Measurements from ENCODE around the gene ARL6IP5.

Gene ARL6IP5, protein sequence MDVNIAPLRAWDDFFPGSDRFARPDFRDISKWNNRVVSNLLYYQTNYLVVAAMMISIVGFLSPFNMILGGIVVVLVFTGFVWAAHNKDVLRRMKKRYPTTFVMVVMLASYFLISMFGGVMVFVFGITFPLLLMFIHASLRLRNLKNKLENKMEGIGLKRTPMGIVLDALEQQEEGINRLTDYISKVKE

DNA sequence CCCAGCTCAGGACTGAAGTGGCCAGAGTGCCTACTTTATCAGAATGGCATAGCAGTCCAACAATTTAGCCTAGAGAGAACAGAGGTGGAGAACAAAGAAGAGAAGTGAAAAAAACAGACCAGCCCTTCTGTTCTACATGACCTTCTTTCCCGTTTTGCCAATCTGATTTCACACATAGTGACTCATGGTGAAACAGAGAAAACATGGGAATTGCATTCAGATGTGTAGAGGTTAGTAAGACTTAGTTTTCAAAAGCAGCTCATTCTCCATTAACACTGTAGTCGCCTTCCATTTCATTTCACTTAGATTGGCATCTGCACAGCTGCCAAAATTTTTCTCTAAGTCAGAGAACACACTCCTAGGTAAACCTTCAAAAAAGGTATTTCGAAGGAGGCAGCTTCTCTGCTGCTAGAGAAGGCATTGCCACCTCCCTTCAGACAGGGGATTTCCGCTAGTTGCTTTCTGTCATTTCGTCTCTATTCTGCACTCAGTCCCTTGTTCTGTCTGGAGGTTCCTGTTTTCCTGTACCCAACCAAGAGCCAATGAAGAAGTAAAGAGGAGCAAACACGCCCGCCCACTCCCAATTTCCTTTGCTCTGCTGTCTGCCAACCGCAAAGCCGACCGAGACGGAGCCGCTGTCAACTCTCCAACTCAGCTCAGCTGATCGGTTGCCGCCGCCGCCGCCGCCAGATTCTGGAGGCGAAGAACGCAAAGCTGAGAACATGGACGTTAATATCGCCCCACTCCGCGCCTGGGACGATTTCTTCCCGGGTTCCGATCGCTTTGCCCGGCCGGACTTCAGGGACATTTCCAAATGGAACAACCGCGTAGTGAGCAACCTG lies at the start of gene ARL6IP5:
Gene ARL6IP5 (plus strand): TSS at position 612 of the 842 bp plus-strand sequence. CDS start 111 bp downstream, at position 723.
- TF ChIP-seq, protein P1, sequence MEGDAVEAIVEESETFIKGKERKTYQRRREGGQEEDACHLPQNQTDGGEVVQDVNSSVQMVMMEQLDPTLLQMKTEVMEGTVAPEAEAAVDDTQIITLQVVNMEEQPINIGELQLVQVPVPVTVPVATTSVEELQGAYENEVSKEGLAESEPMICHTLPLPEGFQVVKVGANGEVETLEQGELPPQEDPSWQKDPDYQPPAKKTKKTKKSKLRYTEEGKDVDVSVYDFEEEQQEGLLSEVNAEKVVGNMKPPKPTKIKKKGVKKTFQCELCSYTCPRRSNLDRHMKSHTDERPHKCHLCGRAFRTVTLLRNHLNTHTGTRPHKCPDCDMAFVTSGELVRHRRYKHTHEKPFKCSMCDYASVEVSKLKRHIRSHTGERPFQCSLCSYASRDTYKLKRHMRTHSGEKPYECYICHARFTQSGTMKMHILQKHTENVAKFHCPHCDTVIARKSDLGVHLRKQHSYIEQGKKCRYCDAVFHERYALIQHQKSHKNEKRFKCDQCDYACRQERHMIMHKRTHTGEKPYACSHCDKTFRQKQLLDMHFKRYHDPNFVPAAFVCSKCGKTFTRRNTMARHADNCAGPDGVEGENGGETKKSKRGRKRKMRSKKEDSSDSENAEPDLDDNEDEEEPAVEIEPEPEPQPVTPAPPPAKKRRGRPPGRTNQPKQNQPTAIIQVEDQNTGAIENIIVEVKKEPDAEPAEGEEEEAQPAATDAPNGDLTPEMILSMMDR (IDR thresholded peaks at IDR 0.05; ENCODE audit: low read depth, low read length) = no peak
- peak within 1 kb of the TSS; percentile 75 to 85 for H3K4me3 ChIP-seq (replicated peaks in 1 of 2; ENCODE audit: low read depth in 2 of 2, low read length in 2 of 2)
- DNase-seq (ENCODE audit: low read depth in 2 of 2) = peak; percentile 94 to 96

DNA sequence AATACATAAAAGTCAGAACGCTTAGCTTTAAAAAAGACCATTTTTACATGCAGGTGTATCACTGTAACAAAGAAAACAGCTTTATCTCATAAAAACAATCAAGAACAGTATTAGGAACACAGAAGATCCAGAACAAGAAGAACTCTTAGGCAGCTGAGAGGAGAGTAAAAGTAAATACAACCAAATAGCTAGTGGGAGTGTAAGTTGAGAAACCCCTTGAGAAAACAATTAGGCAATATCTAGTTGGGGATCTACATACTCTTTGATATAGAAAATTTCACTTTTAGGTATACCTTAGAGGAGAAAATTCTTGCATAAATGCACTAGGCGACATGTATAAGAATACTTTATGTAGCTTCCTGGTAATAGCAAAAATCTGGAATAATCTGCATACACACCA lies 40.1 kb upstream of the ARL6IP5 start:
- H3K4me3 ChIP-seq (replicated peaks in 1 of 2; ENCODE audit: low read depth in 2 of 2, low read length in 2 of 2) = no peak overlapping the region
- peak in 1 of 2 donors; percentile 12 for DNase-seq (ENCODE audit: low read depth in 2 of 2)
- TF ChIP-seq, protein P1 (IDR thresholded peaks at IDR 0.05; ENCODE audit: low read depth, low read length) = no peak

DNA sequence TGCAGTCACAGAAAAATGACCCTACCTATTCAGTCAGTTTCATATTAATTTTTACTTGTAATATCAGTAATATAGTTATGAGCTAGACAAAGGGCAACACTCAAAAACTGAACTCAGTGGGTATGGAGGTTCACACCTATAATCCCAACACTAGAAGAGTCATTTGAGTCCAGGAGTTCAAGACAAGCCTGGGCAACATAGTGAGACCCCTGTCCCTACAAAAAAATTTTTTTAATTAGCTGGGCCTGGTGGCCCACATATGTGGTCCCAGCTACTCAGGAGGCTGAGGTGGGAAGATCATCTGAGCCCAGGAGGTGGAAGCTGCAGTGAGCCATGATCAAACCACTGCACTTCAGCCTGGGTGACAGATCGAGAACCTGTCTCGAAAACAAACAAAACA lies 35.7 kb upstream of the ARL6IP5 start:
- H3K4me3 ChIP-seq (replicated peaks in 1 of 2; ENCODE audit: low read depth in 2 of 2, low read length in 2 of 2) = no peak overlapping the region
- TF ChIP-seq, protein P1 (IDR thresholded peaks at IDR 0.05; ENCODE audit: low read depth, low read length) = no peak
- no peak for DNase-seq (ENCODE audit: low read depth in 2 of 2)

DNA sequence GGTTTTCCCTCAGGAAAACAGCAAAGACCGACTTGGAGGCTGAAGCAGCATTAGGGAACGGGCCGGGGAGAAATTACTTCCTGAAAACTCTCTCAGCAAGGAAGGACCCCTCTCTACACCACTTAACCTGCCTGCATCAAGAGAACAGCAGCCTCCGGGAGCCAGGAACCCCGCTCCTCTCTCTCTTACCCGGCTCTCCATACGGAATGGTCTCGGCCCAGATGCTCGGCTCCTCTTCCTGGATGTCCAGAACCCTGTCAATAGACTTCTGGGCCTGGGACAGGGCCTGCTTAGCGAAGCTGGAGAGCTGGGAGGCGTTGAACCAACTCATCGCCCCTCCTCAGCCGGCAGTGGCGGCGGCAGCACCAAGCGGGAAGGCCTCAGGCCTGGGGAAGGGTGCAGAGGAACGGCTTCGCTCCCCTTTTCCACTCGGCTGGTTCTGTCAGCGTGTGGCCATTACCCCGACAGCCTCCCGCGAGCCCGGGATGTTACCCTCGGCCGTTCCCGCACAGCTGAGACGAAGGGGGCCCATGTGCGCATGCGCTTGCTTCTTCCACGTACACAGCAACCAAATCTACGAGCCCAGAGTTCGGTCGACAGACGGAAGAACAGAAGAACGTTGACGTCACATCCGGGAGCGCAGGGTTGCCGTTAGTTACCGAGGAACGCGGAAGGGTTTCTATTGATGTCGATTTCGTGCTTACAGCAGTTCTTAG lies 32.8 kb upstream of the ARL6IP5 start, which contains the start of gene TMF1:
Gene TMF1 (minus strand): TSS at position 578 of the 716 bp plus-strand sequence. CDS start 247 bp downstream, at position 331.
- TF ChIP-seq, protein P1 (IDR thresholded peaks at IDR 0.05; ENCODE audit: low read depth, low read length) = no peak
- peak; percentile 99 for DNase-seq (ENCODE audit: low read depth in 2 of 2)
- H3K4me3 ChIP-seq (replicated peaks in 1 of 2; ENCODE audit: low read depth in 2 of 2, low read length in 2 of 2) = peak within 1 kb of the TSS; percentile 86 to 91

DNA sequence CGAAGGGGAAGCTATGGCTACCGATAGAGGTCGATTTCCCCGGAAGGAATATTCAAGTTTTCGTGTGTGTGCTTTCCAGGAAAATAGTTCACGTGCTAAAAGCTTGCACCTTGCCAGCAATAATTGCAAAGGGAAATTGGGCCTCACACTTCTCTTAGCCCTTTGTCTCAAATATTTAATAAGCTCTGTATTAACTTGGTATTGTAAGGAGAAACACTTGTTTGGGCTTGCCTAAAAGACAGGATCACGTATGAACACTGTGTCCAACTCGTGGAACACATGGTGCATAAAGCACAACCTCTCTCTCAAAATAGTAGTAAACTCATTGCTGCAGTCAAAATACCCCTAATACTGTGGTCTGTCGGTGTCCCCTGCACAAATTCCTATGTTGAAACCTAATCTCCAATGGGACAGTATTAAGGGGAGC lies 32.3 kb upstream of the ARL6IP5 start:
- TF ChIP-seq, protein P1 (IDR thresholded peaks at IDR 0.05; ENCODE audit: low read depth, low read length) = no peak
- H3K4me3 ChIP-seq (replicated peaks in 1 of 2; ENCODE audit: low read depth in 2 of 2, low read length in 2 of 2) = peak overlapping the region; percentile 86 to 91

DNA sequence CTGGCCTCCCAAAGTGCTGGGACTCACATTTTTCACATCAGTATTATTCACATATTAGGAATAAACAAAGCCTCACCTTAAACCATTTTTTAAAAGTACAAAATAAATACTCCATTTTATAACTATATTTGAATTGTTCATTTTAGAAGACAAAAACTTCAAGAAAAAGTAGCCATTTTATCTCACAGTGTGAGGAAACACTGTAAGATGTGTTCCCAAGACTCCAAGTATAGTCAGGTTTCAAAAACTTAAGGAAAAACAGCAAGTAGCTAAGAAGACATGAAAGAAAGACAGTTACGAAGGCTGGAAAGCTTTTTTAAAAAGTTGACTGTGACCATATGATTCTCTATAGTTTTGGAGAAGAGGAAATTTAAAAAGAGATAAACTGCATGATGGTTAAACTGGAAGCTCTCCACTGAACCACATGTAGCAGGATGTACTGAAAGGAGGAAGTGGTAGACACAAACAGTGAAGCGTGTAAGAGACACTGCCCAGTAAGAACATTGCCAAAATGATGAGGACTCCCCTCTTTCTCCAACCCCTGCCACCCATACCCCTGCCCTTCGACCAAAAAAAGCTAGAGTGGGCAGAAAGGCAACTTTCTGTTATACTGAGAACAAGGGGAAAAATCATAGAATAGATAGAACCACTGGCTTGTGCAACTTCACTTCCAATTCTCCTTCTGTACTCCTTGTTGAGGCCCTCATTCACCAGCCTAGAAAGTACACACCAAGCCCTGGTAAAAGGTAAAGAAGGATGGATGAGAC lies 26.4 kb upstream of the ARL6IP5 start:
- TF ChIP-seq, protein P1 (IDR thresholded peaks at IDR 0.05; ENCODE audit: low read depth, low read length) = no peak
- H3K4me3 ChIP-seq (replicated peaks in 1 of 2; ENCODE audit: low read depth in 2 of 2, low read length in 2 of 2) = no peak overlapping the region
- DNase-seq (ENCODE audit: low read depth in 2 of 2) = no peak

More for the DNA sequence above, 32.3 kb upstream of the ARL6IP5 start:
- no peak for DNase-seq (ENCODE audit: low read depth in 2 of 2)

Data from cardiac fibroblast (primary cell).